GM18498 (cell line): ENCODE measurements around the gene LSP1.

Experiments used
- ATAC-seq: cut with Tn5 transposase; IDR thresholded peaks from one replicate; pipeline ENCODE4 v1.9.1; 2021; ENCODE audit warnings: mild to moderate bottlenecking, moderate library complexity; ENCODE audit not compliant: unreplicated experiment

LSP1 gene

DNA sequence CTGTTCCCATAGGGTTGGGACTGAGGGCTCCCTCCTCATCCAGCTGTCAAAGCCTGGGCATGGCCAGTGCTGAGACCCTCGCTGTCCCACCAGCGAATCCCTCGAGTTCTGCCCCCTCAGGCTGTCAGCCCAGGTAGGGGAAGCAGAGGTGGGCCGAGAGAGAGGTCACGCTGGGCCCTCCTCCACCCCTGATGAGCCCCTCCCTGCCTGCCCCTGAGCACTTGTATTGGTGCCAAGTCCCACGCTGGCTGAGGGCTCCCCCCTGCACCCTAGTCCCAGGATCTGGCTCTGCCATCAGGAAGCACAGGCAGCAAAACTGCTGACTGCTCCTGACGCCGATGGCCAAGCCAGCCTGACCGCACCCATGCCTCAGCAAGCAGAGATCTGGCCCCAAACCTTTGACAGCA lies 35.5 kb downstream of the LSP1 start:
- no peak for ATAC-seq

DNA sequence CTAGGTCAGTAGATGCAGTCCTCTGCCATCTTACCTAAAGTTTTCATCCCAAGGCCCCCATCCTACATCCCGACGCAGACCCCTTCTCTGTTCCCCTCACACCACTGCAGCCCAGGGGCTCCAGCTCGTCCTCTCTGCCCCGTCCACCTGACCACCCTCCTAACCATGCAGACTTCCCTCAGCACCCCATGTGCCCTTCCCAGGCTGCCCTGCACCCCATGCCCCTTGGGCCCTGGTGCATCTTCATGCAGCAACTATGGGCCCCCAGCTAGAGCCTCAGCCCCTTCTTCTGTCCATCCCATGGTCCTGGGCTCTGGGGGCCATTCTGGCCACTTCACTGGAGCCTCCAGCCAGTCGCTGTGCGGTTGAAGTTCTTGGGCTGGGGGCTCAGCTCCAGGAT lies 35.9 kb downstream of the LSP1 start:
- ATAC-seq: no peak

DNA sequence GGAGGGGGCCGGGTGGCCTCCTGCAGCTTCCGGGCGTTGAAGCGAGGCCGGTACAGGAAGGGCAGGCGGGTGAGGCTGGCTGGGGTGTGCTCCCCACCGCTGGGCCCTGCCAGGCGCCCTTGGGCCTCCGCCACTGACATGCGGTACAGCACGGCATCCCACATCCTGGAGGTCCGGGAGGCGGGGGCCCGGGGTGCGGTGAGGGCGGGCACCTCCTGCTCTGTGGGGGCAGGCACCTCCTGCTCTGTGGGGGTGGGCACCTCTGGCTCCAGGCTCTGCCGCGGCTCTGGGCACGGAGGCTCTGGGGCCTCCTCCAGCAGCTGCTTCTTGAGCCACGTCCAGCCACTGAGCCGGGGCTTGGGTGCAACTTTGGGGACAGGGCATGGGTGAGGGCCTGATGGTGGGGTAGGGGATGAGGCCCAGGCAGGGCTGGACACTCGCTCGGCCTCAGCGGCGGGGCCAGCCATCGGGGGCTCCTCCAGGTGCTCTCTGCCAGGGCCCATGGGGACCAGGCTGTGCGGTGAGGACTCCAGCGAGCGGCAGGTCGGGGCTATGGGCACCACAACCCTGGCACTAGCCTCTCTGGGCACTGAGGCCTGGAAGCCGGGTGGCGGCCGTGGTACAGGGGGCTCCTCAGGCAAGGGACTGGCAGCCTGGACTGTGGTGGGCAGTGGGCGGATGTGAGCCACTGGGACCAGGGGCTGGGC lies 36.5 kb downstream of the LSP1 start:
- no peak for ATAC-seq

DNA sequence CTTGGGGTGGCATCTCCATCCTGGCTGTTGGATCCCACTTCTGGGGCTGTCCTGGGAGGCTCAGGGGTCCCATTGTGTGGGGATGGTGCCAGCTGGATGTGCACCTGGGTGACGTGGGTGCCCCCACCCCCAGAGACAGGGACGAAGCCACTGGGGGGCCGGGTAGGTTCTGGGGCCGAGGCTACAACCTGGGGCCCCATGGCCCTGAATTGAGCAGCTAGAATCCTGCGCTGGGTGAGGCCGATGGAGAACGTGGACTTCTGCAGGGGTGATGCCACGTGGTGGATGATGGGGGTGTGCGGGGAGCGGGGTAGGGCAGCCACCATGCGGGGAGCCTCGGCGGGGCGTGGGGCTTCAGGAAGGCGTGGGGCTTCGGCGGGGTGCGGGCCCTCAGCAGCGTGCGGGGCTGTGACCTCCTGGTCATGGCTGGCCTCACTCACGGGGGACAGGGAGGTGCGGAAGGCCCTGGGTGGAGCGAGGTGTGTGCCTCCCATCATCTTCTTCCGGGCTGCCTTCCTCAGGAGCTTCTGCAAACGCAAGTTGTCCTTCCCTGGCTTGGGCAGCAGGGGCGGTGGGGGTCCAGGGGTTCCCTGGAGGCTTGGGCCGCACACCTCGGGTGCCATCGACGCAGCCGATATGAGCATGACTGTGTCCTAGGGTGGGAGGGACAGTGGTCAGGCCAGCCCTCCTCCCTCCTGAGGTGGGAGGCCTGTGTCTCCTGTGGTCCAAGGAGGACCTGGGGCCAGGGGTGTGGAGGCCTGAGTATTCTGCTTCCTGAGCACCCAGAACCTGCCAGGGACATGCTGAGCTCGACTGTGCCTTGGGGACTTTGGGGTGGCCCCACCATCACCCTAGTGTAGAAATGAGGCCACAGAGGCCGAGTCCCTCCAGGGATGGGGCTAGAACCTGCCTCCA lies 37.3 kb downstream of the LSP1 start:
- no peak for ATAC-seq

DNA sequence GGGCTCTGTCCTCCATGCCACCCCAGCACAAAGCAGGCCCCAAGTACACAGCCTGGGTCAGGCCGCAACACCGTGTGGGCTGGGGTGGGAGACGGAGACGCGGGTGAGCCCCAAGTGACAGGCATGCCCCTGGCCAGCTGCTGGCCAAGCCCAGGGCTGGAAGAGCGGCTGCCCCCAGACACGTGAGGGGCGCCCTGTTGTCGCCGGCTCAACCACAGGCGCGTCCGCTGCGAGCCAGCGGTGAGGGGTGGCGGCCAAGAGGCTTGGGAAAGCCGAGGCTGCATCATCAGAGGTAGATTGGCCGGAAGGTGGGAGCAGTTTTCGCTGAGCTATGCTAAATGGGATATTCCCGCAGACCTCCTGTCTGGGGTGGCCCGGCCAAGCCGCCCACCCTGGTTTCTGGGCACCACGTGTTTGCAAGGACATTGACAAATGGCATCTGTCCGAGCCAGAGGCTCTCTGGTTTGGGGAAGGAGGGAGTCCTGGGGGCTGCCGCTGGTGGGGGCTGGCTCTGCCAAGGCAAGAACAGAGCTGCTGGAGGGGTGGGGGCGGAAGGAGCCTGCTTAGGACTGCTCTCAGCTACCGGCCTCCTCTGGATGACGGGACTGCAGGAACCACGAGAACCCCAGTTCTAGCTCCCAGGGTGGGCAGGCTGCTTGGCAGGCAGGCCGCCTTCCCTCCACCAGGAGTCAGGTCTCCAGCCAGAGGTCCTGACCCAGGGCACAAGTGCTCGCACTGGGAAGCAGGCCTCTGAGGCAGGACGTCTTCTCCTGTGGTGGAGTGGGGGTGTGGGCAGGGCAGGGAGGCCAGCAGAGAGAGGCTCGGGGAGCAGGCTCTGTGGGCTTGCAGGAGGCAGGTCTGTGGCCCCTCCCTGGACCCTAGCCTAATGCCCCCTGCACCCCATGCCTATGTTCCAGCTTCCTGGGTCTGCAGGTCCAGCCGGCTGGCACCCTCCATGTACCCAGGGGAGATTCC lies 38.3 kb downstream of the LSP1 start:
- ATAC-seq: no peak

DNA sequence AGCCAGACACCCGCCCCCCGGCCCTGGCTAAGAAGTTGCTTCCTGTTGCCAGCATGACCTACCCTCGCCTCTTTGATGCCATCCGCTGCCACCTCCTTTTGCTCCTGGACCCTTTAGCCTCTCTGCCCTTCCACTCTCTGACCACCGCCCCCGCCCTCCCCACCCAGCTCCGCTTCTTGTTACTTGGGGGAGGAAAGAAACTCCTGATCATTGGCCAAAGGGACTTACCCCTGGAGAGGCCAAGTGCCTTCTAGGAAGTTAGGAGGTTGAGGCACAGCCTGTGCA lies 38.9 kb downstream of the LSP1 start, which contains the start of gene PRR33:
TSS of gene PRR33 (minus strand) at position 65 of the 285 bp plus-strand sequence. CDS start 1,311 bp downstream, outside the sequence.
- no peak for ATAC-seq

DNA sequence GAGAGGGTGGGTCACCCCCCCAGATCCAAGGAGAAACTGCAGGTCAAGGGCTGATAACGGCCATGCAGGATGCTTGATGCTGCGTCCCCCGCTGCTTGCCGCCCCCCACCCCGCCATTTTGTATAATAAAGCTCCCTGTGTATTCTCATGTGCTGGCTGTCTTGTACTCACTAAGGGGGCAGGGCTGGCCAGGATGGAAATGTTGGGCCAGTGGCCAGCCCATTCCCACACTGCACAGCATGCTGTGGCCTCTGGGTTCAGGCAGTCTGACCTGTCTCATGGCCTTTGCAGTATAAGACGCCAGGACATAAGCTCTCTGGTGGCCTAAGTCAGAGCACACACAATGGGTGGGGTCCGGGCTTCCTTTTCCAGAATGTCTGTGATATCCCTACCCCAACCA lies 39.2 kb downstream of the LSP1 start:
- no peak for ATAC-seq

DNA sequence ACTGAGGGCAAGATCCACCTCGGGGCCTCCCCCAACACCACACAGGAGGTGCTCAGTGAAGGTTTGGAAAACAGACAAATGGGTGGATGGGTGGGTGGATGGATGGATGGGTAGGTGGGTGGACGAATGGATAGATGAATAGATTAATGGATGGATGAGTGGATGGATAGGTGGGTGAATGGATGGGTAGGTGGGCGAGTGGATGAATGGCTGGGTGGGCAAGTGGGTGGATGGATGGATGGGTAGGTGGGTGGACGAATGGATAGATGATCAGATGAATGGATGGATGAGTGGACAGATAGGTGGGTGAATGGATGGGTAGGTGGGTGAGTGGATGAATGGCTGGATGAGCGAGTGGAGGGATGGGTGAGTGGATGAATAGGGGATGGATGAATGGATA lies 39.7 kb downstream of the LSP1 start:
- ATAC-seq: no peak

DNA sequence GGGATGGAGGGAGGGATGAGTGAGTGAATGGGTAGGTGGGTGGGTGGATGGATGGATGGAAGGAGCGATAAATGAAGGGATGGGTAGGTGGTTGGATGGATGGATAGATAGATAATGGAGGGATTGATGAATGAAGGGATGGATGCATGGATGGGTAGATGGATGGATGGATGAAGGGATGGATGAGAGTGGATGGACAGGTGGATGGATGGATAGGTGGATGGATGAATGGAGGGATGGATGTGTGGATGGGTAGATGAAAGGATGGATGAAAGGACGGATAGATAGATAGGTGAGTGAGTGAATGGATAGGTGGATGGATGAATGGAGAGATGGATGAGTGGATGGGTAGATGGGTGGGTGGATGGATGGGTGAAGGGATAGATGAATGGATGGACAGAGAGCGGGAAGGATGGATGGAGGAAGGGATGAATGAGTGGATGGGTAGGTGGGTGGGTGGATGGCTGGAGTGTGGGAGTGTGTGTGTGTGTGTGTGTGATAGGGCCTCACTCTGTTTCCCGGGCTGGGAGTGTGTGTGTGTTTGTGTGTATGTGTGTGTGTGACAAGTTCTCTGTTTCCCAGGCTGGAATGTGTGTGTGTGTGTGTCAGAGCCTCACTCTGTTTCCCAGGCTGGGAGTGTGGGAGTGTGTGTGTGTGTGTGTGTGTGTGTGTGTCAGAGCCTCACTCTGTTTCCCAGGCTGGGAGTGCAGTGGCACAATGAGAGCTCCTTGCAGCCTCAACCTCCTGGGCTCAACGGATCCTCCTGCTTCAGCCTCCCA lies 40.9 kb downstream of the LSP1 start:
- ATAC-seq: no peak

DNA sequence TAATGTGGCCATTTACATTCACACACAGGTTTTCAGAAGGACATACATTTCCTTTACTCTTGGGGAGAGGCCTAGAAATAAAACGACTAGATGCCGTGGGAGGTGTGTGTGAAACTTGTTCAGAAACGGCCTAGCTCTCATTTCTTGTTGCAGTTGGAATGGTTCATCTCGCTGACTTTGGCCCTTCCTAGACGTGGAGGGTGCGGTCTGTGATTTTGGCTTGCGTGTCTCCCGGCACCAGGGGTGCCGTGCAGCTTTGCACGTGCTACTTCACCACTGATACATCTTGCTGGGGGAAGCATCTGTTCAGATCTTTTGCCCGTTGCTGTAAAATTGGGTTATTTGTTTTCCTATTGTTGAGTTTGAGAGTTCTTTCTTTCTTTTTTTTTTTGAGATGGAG lies 41.9 kb downstream of the LSP1 start:
- ATAC-seq: no peak

DNA sequence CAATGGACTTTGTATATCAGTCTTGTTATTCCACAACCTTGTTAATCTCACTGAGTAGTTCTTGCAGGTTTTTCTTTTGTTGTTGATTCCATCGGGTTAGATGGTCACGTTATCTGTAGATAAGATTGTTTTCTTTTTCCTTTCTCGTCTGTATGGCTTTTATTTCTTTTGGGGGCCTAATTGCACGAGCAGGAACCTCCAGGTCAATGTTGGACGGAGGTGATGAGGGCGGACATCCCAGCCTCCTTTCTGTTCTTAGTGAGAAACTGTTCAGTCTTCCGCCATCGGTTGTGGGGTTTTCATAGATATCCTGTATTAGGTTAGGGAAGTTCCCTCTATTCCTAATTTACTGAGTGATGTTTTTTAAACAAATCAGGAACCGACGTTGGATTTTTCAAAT lies 43.6 kb downstream of the LSP1 start:
- ATAC-seq: no peak

DNA sequence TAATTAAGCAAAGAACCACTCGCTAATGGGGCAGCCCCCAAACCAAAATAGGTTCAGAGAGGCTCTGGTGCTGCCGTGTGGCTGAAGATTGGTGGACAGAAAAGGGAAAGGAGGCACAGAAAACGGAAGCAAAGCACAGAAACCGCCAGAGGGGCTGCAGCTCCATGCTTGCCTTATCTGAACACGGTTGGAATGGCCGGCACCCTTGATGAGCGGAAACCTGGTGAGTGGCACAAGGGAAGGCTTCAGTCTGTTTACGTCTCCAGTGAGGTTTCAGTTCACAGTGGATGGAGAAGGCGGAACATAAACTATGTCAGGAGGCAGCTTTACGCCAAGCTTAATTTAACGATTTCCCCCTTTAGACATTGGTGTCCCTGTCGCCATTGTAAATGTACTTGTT lies 44.0 kb downstream of the LSP1 start:
- ATAC-seq: no peak

DNA sequence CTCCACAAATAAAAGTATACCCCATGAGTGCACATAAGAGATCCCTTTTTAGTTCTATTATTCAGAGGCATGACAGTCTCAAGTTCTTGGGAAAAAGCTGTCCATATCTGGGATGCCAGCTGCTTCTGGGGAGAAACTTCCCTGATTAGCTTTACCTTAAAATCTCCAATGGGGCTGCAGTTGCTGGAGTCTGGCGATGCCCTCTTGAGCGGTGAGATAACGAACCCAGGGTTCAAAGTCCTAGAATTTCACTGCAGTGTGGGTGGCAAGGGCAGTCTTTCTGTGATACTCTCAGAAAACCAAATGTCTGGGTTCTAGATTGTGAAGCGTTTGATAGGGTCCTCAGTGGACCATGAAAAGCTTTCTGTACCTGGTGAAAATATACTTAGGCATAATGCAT lies 46.2 kb downstream of the LSP1 start:
- ATAC-seq: no peak

DNA sequence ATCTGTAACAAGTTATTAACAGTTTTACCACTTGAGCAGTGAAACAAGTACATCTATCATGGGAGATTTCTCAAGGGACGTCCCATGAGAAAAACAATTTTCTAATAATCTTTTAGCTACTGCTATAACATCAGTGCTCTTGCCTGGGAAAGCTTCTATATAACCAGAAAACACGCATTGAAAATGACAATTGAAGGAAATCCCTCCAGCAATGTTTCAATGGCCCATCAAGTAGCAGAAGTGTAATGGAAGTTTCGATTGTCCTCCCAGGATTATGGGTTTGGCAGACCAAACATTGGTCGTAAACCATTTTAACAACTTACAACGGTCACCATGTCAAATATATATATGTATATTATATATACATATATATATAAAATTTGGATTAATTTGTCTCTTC lies 46.8 kb downstream of the LSP1 start:
- no peak for ATAC-seq

DNA sequence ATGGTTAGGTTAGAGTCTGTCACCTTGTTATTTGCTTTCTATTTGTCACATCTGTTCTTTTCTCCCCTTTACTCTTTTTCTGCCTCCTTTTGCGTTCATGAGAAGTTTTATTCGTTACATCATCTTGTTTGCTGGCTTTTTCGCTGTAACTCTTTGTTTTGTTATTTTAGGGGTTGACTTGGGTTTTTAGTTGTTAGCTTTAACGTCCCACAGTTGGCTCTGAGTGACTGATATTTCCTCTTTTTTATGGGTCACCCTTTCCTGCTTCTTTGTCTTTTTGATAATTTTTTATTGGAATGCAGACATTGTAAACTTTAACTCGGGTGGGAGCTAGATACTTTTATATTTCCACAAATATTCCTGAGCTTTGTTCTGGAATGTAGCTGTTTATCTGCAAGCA lies 53.3 kb downstream of the LSP1 start:
- ATAC-seq: no peak

DNA sequence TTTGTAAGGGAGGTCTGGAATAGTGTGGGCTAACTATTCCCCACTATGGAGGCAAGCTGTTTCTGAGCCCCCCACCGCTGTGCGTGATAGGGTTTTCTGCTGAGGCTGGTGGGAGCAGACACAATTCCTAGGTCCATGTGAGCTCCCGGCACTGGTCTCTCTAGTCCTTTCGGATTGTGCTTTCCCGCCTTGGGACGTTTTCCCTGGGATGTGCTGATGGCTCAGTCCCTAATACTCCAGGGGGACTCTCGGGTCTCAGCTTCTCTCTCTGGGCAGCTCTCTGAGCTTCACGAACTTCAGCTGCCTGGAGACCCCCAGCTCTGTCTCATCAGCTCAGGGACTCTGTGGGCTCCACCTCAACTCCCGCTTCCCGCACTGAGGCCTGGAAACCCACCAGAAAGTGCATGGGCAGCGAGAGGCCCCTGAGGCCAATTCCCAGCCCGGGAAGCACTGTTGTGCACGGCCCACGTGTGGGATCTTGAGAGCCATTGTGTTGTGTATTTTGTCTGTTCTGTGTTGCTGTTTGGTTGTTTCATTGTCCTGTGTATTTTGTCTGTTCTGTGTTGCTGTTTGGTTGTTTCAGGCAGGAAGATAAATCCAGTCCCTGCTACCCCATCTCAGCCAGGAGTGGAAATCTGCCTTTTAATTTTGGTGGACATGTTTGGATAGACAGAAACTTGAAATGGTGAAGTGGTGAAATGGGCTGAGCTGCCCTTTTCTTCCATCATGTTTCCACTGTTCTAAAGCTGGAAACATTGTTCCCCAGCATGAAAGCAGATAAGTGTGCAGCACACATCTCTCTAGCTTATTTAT lies 53.9 kb downstream of the LSP1 start:
- ATAC-seq: no peak

DNA sequence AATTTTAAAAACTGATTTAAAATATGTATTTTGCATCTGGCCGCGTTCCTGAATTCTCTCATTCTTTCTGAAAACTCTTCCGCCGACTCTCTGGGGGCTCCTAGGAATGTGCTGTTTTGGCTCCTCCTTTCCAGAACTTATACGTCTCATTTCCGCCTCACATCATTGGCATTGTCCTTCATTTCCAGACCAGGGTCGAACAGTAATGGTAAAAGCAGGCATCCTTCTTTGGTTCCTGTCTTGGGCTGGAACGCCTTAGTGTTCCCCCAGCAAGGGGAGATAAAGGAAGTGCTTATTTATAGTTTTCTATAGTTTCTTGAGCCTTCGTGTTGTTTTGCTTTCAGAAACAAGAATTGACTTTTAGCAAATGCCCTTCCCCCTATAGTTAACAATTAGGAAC lies 55.7 kb downstream of the LSP1 start:
- ATAC-seq: no peak

DNA sequence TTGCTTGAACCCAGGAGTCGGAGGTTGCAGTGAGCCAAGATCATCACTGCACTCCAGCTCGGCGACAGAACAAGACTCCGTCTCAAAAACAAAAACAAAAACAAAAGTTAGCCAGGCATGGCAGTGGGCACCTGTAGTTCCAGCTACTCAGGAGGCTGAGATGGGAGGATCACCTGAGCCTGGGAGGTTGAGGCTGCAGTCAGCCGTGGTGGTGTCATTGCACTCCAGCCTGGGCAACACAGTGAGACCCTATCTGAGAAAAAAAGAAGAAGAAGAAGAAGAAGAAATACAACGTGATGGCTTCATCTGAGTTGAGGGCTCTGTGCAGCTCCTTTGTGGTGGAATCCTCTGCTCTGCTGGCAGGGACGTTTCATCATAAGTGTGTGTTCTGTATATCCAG lies 56.6 kb downstream of the LSP1 start:
- no peak for ATAC-seq

DNA sequence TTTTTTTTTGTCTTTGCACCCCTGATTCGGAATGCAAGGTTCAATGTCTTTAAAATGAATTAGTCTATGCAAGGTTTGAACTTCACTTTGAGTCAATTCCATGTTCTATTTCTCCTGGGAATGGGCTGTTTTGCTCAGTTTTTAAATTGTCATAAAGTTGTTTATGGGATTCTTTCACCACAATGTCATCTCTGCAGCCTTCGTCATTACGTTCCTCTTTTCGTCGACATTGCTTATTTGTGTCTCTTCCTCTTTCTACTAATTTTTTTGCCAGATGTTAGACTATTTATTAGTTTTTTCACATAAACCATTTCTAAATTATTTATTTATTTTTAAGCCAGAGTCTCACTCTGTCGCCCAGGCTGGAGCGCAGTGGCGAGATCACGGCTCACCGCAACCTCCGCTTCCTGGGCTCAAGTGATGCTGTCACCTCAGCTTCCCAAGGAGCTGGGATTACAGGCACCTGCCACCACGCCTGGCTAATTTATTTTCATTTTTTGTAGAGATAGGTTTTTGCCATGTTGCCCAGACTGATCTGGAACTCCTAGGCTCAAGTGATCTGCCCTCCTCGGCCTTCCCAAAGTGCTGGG lies 59.5 kb downstream of the LSP1 start:
- no peak for ATAC-seq
